HAP-1 (cell line): Measurements from ENCODE around the gene SLFN14.
"Not testable (repeated sequence)": the region's sequence is repeated elsewhere in the genome, so short reads cannot be mapped to it uniquely, and the experiment has no call there.

Experiments used
- DNase-seq, 2 experiments: peaks; one replicate each; pipeline ENCODE4 v3.0.0-alpha.2; 2016 to 2020; ENCODE audit warnings: low spot score in 2 of 2
- H3K27me3 ChIP-seq: fragments of 250-450 bp; sonication (Bioruptor Pico); 2 replicates; pipeline ENCODE4 v1.5.1; 2020; ENCODE audit warnings: low read depth, mild to moderate bottlenecking, moderate library complexity
- H3K36me3 ChIP-seq: fragments of 250-450 bp; sonication (Bioruptor Pico); replicated peaks from 2 replicates; pipeline ENCODE4 v1.5.1; 2020; ENCODE audit warnings: mild to moderate bottlenecking
- H3K4me1 ChIP-seq: fragments of 250-450 bp; sonication (Bioruptor Pico); 2 replicates; pipeline ENCODE4 v1.5.1; 2020; ENCODE audit warnings: mild to moderate bottlenecking
- H3K4me3 ChIP-seq: fragments of 250-450 bp; sonication (Bioruptor Pico); 2 replicates; pipeline ENCODE4 v1.5.1; 2020; ENCODE audit warnings: mild to moderate bottlenecking, moderate library complexity
- H3K9me3 ChIP-seq: fragments of 250-450 bp; sonication (Bioruptor Pico); 2 replicates; pipeline ENCODE4 v1.5.1; 2020; ENCODE audit warnings: mild to moderate bottlenecking, moderate library complexity
- in situ Hi-C: fragments of 300-500 bp; cut with MboI; formaldehyde crosslinking; loops from 3 replicates; pipeline ENCODE4 v1.14.3; 2020; ENCODE audit warnings: low sequenced_read_pairs, inconsistent platforms, mixed read lengths

Gene SLFN14

DNA sequence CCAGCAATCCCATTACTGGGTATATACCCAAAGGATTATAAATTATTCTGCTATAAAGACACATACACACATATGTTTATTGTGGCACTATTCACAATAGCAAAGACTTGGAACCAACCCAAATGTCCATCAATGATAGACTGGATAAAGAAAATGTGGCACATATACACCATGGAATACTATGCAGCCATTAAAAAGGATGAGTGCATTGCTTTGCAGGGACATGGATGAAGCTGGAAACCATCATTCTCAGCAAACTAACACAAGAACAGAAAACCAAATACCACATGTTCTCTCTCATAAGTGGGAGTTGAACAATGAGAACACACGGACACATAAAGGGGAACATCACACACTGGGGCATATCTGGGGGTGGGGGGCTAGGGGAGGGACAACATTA is 31.3 kb downstream of the SLFN14 start:
- H3K9me3 ChIP-seq, H3K4me1 ChIP-seq, DNase-seq, H3K36me3 ChIP-seq, H3K27me3 ChIP-seq, H3K4me3 ChIP-seq: not testable (repeated sequence)
- in situ Hi-C loops, result loop anchor here (25.0 kb wide), 2 partner anchors 367 to 1117 kb away; no protein-coding TSS in a partner anchor

DNA sequence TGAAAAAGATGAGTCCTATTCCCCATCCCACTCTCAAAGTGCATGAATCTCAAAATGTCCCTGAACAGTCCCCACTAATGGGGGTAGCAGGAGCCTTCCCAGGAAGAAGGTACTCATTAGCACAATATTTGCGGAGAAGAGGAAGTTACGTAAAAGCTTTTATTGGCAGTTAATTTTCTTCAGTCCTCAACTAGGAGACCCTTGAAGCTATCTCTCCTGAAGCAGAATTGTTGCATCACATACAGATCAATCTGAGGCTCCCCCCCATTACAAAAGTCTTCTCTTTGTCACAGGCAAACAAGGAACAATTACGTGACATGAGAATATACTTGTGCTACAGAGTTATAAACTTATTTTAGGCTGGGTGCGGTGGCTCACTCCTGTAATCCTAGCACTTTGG is 37.3 kb downstream of the SLFN14 start:
- no peak for DNase-seq
- Histone ChIP-seq H3K27me3 (peaks cover 26% of the 10 kb centered on the region), H3K4me3 (no peak overlapping the region), H3K36me3 (no peaks in the 10 kb centered on the region), H3K4me1 (no peaks in the 10 kb centered on the region), H3K9me3 (no peaks in the 10 kb centered on the region)
- in situ Hi-C loops, result no loop called here

- H3K4me1 ChIP-seq, H3K4me3 ChIP-seq, H3K36me3 ChIP-seq, in situ Hi-C loops, DNase-seq, H3K9me3 ChIP-seq: not testable (repeated sequence)
- H3K27me3 ChIP-seq, result peaks cover 26% of the 10 kb centered on the region
These were observed 38.9 kb downstream of the SLFN14 start for GRCh38 chr17:35521654-35522256.

DNA sequence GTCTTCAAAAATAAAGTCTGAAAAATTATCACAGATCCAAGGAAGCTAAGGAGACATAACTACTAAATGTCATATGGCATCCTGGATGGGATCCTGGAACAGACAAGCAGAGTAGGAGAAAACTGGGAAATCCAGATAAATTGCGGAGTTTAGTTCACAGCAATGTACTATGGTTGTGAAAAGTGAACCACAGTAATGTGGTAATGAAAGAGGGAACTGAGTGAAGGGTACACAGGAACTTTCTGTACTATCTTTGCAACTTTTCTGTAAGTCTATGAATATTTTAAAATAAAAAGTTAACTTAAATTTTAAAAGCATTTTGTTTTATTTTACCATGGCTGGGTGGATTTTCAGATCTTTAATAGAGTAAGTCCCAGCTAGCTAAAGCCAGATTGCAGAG is 39.5 kb downstream of the SLFN14 start:
- peaks cover 26% of the 10 kb centered on the region for H3K27me3 ChIP-seq
- no peak overlapping the region for H3K4me3 ChIP-seq
- no peaks in the 10 kb centered on the region for H3K36me3 ChIP-seq
- H3K4me1 ChIP-seq, result no peaks in the 10 kb centered on the region
- DNase-seq, result no peak
- no peaks in the 10 kb centered on the region for H3K9me3 ChIP-seq
- in situ Hi-C loops, result no loop called here

DNA sequence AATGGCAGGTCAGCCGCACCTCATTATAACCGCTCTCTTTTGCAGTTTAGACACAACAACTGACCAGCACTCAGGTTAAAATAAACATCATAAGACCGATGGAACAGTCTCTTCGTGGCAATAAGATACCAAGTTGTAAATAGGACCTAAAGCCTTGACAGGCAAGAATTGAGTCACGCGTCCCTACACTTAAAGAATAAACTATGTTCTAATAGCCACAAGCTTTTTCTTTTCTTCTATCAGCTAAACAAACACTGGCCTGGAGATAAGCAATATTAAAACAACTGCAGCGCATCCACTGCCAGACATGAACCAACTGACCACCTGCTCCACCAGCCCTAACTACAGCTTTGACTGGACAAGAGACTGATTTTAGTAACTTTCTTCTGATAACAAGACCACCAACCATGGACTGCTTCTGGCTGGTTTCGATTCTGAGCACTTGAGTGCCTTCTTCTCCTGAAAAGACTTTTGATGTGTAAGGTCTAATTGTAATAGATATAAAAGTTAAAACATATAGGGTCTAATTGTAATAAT is 40.6 kb downstream of the SLFN14 start:
- H3K4me3 ChIP-seq, result no peak overlapping the region
- H3K36me3 ChIP-seq, result no peaks in the 10 kb centered on the region
- H3K9me3 ChIP-seq, result no peaks in the 10 kb centered on the region
- no peaks in the 10 kb centered on the region for H3K4me1 ChIP-seq
- H3K27me3 ChIP-seq, result peaks cover 26% of the 10 kb centered on the region
- in situ Hi-C loops, result no loop called here
- DNase-seq, result no peak

GRCh38 chr17:35519439-35519838 is 41.2 kb downstream of the SLFN14 start:
- Histone ChIP-seq H3K4me3 (no peak overlapping the region), H3K4me1 (no peaks in the 10 kb centered on the region), H3K27me3 (peaks cover 26% of the 10 kb centered on the region), H3K36me3 (no peaks in the 10 kb centered on the region), H3K9me3 (no peaks in the 10 kb centered on the region)
- no peak for DNase-seq
- in situ Hi-C loops, result no loop called here

- H3K4me3 ChIP-seq, H3K36me3 ChIP-seq, H3K4me1 ChIP-seq, H3K9me3 ChIP-seq, DNase-seq, in situ Hi-C loops: not testable (repeated sequence)
- peaks cover 21% of the 10 kb centered on the region for H3K27me3 ChIP-seq
These were observed 42.2 kb downstream of the SLFN14 start for GRCh38 chr17:35518431-35518830.

DNA sequence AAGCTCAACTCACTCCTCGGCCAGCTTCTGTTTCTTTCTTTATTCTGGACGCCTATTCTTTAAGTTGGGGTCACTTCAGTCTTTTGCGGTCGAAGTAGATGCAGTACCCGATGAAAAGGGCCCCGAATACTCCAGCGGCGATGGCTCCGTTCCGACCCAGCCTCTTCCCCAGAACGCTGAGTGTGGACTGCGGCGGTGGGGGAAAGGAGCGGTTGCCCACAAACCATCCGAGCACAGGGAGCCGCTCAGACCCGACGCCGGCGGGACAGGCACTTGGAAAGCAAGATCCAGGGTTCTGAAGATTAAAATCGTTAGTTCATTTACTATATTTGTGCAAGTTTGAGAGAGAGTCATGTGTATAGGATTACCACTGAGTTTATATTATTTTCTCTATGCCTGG is 45.6 kb downstream of the SLFN14 start:
- Histone ChIP-seq H3K27me3 (no peaks in the 10 kb centered on the region), H3K36me3 (no peaks in the 10 kb centered on the region)

DNA sequence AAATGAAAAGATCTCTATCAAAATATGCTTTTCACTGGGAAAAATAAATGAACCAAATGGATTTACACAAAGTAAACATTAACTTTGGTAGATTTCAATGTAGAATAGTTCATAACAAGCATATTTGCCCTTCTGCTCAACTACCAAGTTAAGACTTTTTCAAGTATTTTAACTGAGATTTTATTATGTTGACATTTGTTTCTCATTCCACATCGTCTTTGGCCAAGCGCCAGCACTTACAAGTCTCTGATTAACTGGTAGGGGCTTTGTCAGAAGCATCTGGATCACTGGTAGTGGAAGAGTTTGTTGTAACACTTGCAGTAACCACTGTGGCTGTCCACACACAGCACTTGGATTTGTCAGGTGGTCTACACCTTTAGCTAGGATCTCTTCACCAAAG is 46.1 kb downstream of the SLFN14 start:
- Histone ChIP-seq H3K9me3 (no peaks in the 10 kb centered on the region), H3K27me3 (no peaks in the 10 kb centered on the region), H3K36me3 (no peaks in the 10 kb centered on the region), H3K4me1 (no peaks in the 10 kb centered on the region), H3K4me3 (no peak overlapping the region)
- in situ Hi-C loops, result no loop called here
- DNase-seq, result no peak

More for the DNA sequence above, 45.6 kb downstream of the SLFN14 start:
- Histone ChIP-seq H3K4me3 (no peak overlapping the region), H3K4me1 (no peaks in the 10 kb centered on the region), H3K9me3 (no peaks in the 10 kb centered on the region)
- DNase-seq, result no peak
- in situ Hi-C loops, result no loop called here
